Esophagus muscularis mucosa (tissue), 4 donors: Measurements from ENCODE around the gene GPS2. TPM values are rescaled to one million over a fixed set of nuclear protein-coding genes. Genes with fewer than 3 reads are reported as not detected.

ENCODE experiments used
- DNase-seq: peaks from one replicate; pipeline ENCODE4 v3.0.0-alpha.2; 2017; ENCODE audit errors: extremely low spot score
- H3K27ac ChIP-seq, 4 donors: fragments of 200-600 bp; sonication (generic); replicated peaks in 1 of 4; 1 replicate in 3 of 4; 2 replicates in 1 of 4; pipeline ENCODE4 v1.5.1; 2016 to 2019; ENCODE audit warnings: mild to moderate bottlenecking in 1 of 4
- H3K27me3 ChIP-seq, 4 donors: fragments of 200-600 bp; sonication (generic); one replicate each; pipeline versions ENCODE4 v1.5.1 to v1.6.0; 2016 to 2019
- H3K36me3 ChIP-seq, 4 donors: fragments of 200-600 bp; sonication (generic); one replicate each; pipeline ENCODE4 v1.5.1; 2016 to 2019
- H3K4me1 ChIP-seq, 4 donors: fragments of 200-600 bp; sonication (generic); one replicate each; pipeline ENCODE4 v1.5.1; 2016 to 2019
- H3K4me3 ChIP-seq, 4 donors: fragments of 200-600 bp; sonication (generic); 1 replicate in 2 of 4; 2 replicates in 2 of 4; pipeline ENCODE4 v1.5.1; 2016 to 2019; ENCODE audit warnings: mild to moderate bottlenecking in 4 of 4, moderate library complexity in 1 of 4
- H3K9me3 ChIP-seq, 4 donors: fragments of 200-600 bp; sonication (generic); 1 replicate in 3 of 4; 2 replicates in 1 of 4; pipeline ENCODE4 v1.5.1; 2016 to 2019
- CTCF ChIP-seq, 3 experiments: fragments of 200-600 bp in 2 of 3; fragments of 450-650 bp in 1 of 3; sonication (generic) in 2 of 3; IDR thresholded peaks; one replicate each; pipeline ENCODE4 v1.5.1; 2017 to 2019; ENCODE audit warnings: antibody characterized with exemption in 3 of 3, mild to moderate bottlenecking in 2 of 3, moderate library complexity in 1 of 3
- EP300 ChIP-seq: sonication (generic); formaldehyde crosslinking; IDR thresholded peaks from one replicate; pipeline ENCODE4 v1.6.1; 2017; ENCODE audit warnings: antibody characterized with exemption
- POLR2A ChIP-seq: fragments of 450-650 bp; IDR thresholded peaks from one replicate; pipeline ENCODE4 v1.6.1; 2017; ENCODE audit warnings: antibody characterized with exemption, moderate library complexity, mild to moderate bottlenecking, low read depth
- POLR2AphosphoS5 ChIP-seq, 2 donors: sonication (generic); formaldehyde crosslinking; IDR thresholded peaks; one replicate each; pipeline ENCODE4 v1.6.1; 2017; ENCODE audit warnings: antibody characterized with exemption in 2 of 2
- WGBS: methylation state at CpG from one replicate; pipeline ENCODE4 v1.1.5; 2018; 5-methylcytosine and 5-hydroxymethylcytosine counted together
- intact Hi-C: fragments of 100-400 bp; cut with DNase I; formaldehyde crosslinking; loops from one replicate; pipeline ENCODE4 v1.15.1; 2023
- total RNA-seq, 4 donors: library from RNA; depleted of rRNA; stranded (reverse); fragments of >200 nt; gene quantifications; one replicate each; pipeline versions ENCODE4 v1.1.0 to v1.2.1, GENCODE V29; 2016

Gene GPS2
- total RNA-seq, 4 donors from 2014 or later = 89.6 to 112 (median 90.2) TPM

GRCh38 chr17:7332111-7332510 is 17.0 kb upstream of the GPS2 start:
- no peak overlapping the region for H3K27ac ChIP-seq
- peaks cover 16 to 29% (median 23%) of the 10 kb centered on the region in 4 donors for H3K4me1 ChIP-seq
- H3K4me3 ChIP-seq = no peak overlapping the region
- no peak for DNase-seq
- H3K36me3 ChIP-seq = peaks cover 0 to 6% (median 3%) of the 10 kb centered on the region in 4 donors
- H3K9me3 ChIP-seq = no peaks in the 10 kb centered on the region
- intact Hi-C loops = no loop called here
- 52% methylated on average over 7 of the region's 7 CpGs for WGBS
- peaks cover 0 to 42% (median 7%) of the 10 kb centered on the region in 4 donors for H3K27me3 ChIP-seq
- TF ChIP-seq POLR2AphosphoS5 (IDR thresholded peaks at IDR 0.05) (no peak), POLR2A (no peak), EP300 (no peak), CTCF (IDR thresholded peaks at IDR 0.05) (no peak)

DNA sequence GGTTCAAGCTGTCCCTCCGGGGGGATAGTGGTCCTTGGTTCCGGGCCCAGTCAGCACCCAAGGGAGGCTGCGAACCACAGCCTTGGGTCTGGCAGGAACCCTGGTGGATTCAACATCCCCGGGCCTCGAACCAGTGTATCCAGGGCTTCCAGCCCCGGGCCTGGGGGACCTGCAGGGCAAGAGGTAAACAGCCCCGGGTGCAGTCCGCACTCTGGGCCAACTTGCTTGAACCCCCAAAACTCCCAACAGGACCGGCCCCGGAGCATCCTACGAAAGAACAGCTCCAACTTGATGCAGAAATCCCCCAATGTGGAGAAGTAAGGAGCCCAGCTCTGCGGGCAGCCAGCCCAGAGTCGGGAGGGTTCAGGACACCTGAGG is 15.5 kb upstream of the GPS2 start:
- intact Hi-C loops = no loop called here
- DNase-seq = no peak
- Histone ChIP-seq H3K27me3 (peaks cover 0 to 27% (median 2%) of the 10 kb centered on the region in 4 donors), H3K9me3 (no peaks in the 10 kb centered on the region), H3K4me1 (peaks cover 16 to 29% (median 24%) of the 10 kb centered on the region in 4 donors), H3K4me3 (peak overlapping the region; percentile 75 to 89 (median 84)), H3K36me3 (peaks cover 0 to 21% (median 15%) of the 10 kb centered on the region in 4 donors), H3K27ac (peak overlapping the region; percentile 92 to 93 (median 92))
- 84% methylated on average over 5 of the region's 13 CpGs for WGBS
- TF ChIP-seq POLR2A = no peak

DNA sequence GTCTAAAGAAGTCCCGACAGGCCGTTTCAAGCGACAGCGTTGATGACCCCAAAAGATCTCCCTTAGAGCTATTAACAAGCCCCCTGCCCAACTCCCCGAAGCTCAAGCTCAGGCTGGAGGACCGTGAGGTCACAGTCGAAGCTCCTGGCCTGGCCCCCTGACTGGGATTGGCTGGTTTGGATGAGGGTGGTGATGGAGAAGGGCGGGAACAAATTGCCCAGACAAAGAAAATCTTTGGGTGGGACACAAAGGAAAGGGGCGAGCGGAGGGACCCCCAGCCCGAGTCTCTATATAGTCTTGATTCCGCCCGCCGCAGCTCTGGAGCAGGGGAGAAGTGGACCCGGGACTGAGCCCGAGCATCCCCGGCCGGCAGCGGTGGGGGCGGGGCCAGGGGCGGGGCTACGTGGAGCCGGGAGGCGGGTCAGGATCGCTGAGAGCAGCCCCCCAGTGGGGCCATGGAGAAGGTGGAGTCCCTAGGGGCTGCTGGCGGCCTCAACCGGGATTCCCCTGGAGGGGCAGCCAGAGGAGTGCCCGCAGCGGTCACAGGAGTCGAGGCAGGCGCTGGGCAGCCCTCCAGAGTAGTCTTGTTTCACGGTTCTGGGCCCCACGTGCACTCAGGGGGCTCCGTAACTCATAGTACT is 15.0 kb upstream of the GPS2 start:
- TF ChIP-seq EP300 = no peak
- no peak for TF ChIP-seq CTCF (IDR thresholded peaks at IDR 0.05)
- no peak for TF ChIP-seq POLR2AphosphoS5 (IDR thresholded peaks at IDR 0.05)
- no peak for TF ChIP-seq POLR2A
- 0% methylated on average over 6 of the region's 34 CpGs for WGBS
- peaks cover 16 to 29% (median 24%) of the 10 kb centered on the region in 4 donors for H3K4me1 ChIP-seq
- H3K36me3 ChIP-seq = peaks cover 0 to 26% (median 20%) of the 10 kb centered on the region in 4 donors
- no peak for DNase-seq
- peak overlapping the region; percentile 92 to 93 (median 92) for H3K27ac ChIP-seq
- intact Hi-C loops = no loop called here
- no peaks in the 10 kb centered on the region for H3K9me3 ChIP-seq
- peaks cover 0 to 22% (median 0%) of the 10 kb centered on the region in 4 donors for H3K27me3 ChIP-seq
- peak overlapping the region; percentile 75 to 89 (median 84) for H3K4me3 ChIP-seq

GRCh38 chr17:7329374-7329996 is 14.3 kb upstream of the GPS2 start:
- intact Hi-C loops = no loop called here
- Histone ChIP-seq H3K4me3 (peak overlapping the region; percentile 75 to 89 (median 84)), H3K4me1 (peaks cover 16 to 29% (median 24%) of the 10 kb centered on the region in 4 donors), H3K36me3 (peaks cover 0 to 32% (median 26%) of the 10 kb centered on the region in 4 donors), H3K27me3 (peaks cover 0 to 16% (median 0%) of the 10 kb centered on the region in 4 donors), H3K27ac (peak overlapping the region; percentile 92 to 93 (median 92)), H3K9me3 (no peaks in the 10 kb centered on the region)
- TF ChIP-seq POLR2A (peak; percentile 64), POLR2AphosphoS5 (IDR thresholded peaks at IDR 0.05) (peak; percentile 95), CTCF (IDR thresholded peaks at IDR 0.05) (peak in 1 of 3 experiments; percentile 3), EP300 (no peak)
- WGBS = under 1% methylated on average over 23 of the region's 43 CpGs
- DNase-seq = peak; percentile 99

DNA sequence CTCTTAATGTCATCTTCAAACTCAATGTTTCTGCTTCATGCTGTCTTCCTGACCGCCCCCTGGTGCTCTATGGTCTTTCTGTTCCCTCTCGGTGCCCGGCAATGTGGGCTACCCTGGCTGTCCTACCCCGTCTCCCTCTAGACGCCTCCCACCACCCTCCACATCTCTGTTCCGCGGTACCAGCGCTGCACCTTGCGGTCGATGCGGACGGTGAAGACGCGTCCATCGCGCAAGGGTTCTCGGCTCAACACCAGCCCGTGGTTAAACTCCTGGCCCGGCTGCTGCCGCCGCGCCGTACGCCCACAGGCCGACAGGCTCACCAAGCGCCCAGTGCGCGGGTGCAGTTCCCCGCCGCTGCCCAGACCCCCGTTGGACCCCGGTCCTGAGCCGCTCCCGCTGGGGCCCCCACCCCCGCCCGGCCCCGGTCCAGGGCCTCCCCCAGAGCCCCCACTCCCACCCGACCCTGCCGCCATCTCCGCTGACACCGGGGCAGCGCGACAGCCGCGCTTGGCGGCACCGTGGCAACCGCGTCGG is 13.7 kb upstream of the GPS2 start, which contains the start of gene NEURL4:
Gene NEURL4, minus strand, starts transcription at position 496 of the 534 bp plus-strand sequence. Its CDS starts 23 bp downstream, at position 473.
- under 1% methylated on average over 39 of the region's 50 CpGs for WGBS
- H3K36me3 ChIP-seq = peaks cover 0 to 38% (median 32%) of the 10 kb centered on the region in 4 donors
- intact Hi-C loops = no loop called here

More for the DNA sequence above, 13.7 kb upstream of the GPS2 start, which contains the start of gene NEURL4:
- H3K27ac ChIP-seq = peak within 1 kb of the TSS; percentile 92 to 93 (median 92)
- peak within 1 kb of the TSS; percentile 75 to 89 (median 84) for H3K4me3 ChIP-seq
- H3K27me3 ChIP-seq = peaks cover 0 to 10% (median 0%) of the 10 kb centered on the region in 4 donors
- H3K4me1 ChIP-seq = peaks cover 16 to 33% (median 25%) of the 10 kb centered on the region in 4 donors
- no peak for TF ChIP-seq POLR2A
- TF ChIP-seq CTCF (IDR thresholded peaks at IDR 0.05) = no peak
- TF ChIP-seq POLR2AphosphoS5 (IDR thresholded peaks at IDR 0.05) = no peak
- TF ChIP-seq EP300 = no peak
- no peak for DNase-seq
- H3K9me3 ChIP-seq = no peaks in the 10 kb centered on the region
